ENCODE results near the gene TTLL8. TPM values are rescaled to one million over a fixed set of nuclear protein-coding genes. Genes with fewer than 3 reads are reported as not detected.
"Not testable (repeated sequence)": the region's sequence is repeated elsewhere in the genome, so short reads cannot be mapped to it uniquely, and the experiment has no call there.

The TTLL8 gene
- total RNA-seq, 1 donor from 2014 or later = not detected

DNA sequence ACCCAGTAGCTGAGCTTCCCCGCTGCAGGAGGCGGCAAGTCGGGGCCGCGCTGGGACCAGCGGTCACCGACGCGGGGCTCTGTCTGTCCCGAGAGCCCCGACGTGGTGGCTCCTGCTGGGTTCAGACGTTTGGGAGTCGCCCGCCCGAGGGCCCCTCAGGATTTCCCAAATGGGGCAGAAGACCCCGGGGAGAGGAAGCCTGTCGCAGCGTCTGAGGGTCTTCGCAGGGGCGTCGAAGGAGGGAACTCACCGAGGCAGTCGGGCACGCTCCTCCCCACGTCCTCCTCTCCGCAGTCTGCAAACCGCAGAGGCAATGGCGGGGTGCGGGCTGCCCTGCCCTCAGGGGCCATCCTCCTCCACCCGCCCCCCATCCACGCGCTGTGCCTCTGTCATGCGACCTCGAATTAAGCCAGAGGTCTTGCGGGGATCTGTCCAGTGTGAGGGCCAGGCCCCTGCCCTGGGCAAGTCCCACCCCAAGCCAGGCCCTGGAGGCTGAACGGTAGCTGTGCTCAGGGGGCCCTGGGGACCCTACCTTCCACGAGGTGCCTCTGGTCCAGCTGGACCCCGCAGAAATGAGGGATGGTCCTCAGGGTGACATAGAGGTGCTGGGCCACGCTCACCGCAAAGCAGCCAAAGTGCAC, 58.0 kb downstream of the TTLL8 start:
- no peak for DNase-seq

DNA sequence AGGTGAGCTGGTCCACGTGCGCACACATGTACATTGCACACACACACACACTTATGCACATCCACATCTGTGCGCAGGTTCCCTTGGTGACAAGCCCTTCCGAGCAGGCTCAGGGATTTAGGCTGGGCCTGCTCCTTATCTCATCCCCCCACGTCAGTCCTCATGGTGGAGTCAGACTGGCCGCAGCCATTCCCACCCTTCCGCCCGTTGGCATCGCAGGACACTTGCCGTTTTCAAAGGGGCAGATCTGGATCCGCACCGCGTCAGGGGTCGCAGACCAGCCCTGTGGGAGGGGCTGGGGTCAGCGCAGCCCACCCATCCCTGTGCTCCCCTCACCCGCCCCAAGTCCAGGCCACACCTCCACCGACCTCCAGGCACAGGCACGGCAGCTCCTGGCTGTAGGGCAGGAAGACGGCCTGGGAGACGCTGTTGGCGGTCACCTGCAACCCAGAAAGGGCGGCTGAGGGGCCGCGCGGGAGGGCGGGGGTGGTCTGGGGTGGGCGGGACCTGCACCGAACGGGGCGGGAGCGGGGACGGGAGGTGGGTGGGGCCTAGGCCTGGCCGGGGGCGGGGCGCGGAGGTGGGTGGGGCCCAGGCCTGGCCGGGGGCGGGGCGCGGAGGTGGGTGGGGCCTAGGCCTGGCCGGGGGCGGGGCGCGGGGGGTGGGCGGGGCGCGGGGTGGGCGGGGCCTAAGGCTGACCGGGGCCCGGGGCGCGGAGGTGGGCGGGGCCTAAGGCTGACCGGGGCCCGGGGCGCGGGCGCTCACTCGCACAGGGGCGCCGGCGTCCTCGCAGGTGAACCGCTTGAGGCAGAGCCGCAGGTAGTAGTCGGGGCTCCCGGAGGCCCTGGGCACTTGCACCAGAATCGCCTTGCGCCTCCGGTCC, 58.8 kb downstream of the TTLL8 start:
- peak; percentile 40 for DNase-seq

- DNase-seq = no peak
Observed at GRCh38 chr22:49998718-49999062, 59.4 kb downstream of the TTLL8 start.

GRCh38 chr22:49997932-49998717, 60.0 kb downstream of the TTLL8 start:
- no peak for DNase-seq

GRCh38 chr22:49997251-49997599, 60.9 kb downstream of the TTLL8 start:
- no peak for DNase-seq

GRCh38 chr22:49996518-49997250, 61.4 kb downstream of the TTLL8 start:
- no peak for DNase-seq

GRCh38 chr22:49996119-49996517, 62.0 kb downstream of the TTLL8 start:
- no peak for DNase-seq

DNA sequence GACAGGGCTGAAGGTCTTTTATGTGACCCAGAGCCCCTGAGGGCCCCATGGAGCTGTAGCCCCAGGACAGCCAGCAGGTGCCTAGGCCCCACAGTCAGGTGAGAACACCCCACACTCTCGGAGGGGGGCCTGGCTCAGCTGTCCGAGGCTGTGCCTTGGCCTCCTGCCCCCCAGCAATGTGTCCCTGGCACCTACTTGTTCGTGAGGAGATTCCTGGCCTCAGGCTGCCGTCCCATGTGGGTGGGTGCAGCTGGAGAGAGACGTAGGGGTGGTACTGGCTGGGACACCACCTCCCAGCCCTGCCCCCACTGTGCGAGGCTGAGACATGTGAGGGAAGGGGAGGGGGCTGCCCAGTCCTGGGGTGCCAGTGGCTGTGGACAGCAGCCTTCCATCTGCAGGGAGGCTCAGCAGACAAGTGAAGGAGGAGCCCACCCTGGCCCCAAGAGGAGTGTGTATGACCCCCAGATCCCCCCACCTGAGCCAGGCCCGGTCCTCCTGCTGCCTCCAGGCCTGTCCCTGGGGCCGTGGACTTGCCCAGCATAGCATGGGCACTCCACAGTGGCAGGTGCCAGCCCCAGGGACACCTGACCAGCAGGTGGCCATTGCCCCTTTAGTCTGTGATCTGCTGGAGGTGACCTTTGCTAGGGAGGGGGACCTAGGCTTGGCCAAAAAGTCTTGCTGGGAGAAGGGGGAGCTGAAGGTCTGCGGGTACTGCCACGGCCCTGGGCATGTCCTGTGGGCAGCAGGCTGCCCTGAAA, 62.6 kb downstream of the TTLL8 start:
- no peak for DNase-seq

DNA sequence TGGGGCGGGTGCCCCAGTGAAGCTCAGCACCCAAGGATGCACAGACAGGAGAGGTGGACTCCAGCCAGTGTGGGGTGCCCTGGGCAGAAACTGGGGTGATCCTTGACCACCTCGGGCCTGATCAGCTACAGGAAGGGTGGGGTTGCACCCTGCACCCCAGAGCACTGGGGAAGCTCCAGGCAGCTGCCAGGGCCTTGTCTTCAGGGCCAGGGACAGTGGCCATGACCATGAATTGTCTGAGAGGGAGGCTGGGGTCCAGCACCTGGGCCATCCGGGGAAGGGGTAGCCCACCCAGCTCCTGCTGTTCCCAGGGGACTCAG, 63.1 kb downstream of the TTLL8 start:
- no peak for DNase-seq

GRCh38 chr22:49994361-49995040, 63.6 kb downstream of the TTLL8 start:
- no peak for DNase-seq

DNA sequence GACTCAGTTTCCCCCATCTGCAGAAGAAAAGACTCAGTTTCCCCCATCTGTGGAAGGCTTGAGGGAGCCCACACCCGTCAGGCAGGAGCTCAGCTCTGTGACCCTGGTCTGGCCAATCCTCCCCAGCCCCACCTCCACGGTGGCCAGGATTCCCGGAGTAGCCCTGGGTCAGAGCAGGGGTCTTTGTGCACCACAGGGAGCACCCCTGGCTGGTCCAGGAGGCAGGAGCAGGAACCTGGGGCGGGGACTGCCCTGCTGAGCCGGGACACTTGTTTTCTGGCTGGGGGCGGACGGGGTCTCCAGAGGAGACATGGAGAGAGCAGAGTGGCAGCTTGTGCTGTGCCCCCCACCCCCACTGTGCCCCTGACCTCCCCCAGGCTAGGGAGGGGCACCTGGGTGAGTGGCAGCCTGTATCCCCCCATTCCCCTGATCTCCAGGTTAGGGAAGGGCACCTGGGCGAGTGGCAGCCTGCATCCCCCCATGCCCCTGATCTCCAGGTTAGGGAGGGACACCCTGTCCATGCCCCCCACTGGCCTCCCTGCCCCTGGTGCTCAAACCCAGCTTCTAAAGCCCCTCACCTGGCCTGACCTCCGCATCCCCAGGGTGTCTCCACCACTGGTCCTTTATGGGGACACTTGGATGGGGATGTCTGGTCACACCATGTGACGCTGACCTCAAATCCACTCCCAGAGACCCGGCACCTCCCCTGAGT, 64.3 kb downstream of the TTLL8 start:
- DNase-seq = no peak

DNA sequence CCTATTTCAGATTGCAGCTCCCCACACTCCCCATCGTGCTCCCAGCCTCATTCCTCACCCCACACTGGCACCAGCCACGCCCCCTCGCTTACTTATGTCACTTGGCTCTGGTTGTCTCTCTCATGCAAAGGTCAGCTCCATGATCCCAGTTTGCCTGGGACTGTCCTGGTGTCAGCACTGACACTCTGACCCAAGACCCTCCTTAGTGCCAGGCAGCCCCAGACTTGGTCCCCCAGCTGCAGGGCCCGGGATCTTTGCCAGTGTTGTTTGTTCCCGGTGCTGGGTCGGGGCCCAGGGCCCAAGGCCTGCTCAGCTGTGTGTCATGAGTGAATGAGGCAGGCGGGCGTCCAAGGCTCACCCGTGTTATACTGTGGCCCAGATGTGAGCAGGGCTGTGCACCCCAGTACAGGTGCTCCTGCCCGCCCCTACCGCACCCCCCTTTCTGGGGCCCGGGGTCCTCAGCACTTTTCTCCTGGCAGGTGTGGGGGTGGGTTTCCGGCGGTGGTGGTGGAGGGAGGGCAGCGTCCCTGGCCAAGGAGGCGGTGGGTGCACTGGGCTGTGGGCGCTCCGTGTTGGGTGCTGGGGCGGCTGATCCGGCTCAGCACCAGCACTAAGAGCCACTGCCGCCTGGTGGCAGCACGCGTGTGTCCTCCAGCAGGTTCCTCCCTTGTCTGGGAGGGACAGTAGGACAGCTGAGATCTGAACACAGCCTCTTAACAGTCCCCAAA, 65.0 kb downstream of the TTLL8 start:
- peak; percentile 79 for DNase-seq

DNA sequence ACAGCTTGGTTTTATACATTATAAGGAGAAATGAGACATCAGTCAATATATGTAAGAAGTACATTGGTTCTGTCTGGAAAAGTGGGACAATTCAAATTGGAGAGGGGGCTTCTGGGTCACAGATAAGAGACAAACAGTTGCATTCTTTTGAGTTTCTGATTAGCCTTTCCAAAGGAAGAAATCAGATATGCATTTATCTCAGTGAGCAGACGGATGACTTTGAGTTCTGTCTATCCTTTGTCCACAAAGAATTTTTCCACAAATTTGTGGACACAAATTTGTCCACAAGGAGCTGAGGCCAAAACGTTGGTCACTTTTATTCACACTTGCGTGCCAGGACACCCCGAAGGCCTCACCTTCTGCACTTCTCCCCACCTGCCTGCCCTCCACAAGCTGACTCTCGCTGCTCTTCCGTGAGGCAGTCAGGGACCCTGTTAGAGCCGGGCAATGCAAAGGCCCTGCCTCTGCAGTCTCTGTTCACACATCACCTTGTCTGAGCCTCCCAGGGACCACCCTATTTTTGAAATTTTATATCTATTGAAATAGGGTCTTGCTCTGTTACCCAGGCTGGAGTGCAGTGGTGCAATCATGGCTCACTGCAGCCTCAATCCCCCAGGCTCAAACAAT, 66.1 kb downstream of the TTLL8 start:
- DNase-seq = no peak

- DNase-seq = no peak
Observed at GRCh38 chr22:49991167-49991566, 66.9 kb downstream of the TTLL8 start.

DNA sequence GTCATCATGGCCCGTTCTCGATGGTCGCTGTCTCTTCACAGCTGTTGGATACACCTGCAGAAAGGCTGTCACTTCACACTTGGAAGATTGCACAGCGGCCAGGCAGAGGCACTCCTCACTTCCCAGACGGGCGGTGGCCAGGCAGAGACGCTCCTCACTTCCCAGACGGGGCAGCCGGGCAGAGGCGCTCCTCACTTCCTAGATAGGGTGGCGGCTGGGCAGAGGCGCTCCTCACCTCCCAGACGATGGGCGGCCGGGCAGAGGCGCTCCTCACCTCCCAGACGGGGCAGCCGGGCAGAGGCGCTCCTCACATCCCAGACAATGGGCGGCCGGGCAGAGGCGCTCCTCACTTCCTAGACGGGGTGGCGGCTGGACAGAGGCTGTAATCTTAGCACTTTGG, 68.3 kb downstream of the TTLL8 start:
- DNase-seq = not testable (repeated sequence)

- DNase-seq = no peak
Observed at GRCh38 chr22:49986325-49986724, 71.8 kb downstream of the TTLL8 start.

- peak; percentile 43 for DNase-seq
Observed at GRCh38 chr22:49983148-49984042, 74.7 kb downstream of the TTLL8 start.

DNA sequence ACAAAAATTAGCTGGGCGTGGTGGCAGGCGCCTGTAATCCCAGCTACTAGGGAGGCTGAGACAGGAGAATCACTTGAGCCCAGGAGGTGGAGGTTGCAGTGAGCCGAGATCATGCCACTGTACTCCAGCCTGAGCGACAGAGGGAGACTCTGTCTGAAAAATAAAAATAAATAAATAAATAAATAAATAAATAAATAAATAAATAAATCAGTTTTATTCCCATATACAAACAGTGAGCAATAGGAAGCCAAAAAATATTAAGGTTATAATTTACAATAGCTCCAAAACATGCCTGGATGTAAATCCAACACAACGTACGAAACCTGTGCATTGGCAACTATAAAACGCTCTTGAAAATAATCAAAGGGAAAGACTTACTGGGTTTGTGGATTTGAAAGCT, 76.3 kb downstream of the TTLL8 start:
- not testable (repeated sequence) for DNase-seq

All from dermis blood vessel endothelial cell (primary cell).